ENCODE results near the gene GOLM1.

- TF ChIP-seq EZH2phosphoT487 (IDR thresholded peaks at IDR 0.05; ENCODE audit: insufficient read depth, low read depth): no peak
- TF ChIP-seq EZH2 (IDR thresholded peaks at IDR 0.05; ENCODE audit: insufficient read depth, poor library complexity, severe bottlenecking): no peak
These were observed 35.0 kb upstream of the GOLM1 start for GRCh38 chr9:86134361-86134760.
